ENCODE results near the gene ALOXE3. TPM values are rescaled to one million over a fixed set of nuclear protein-coding genes. Genes with fewer than 3 reads are reported as not detected.

Gene ALOXE3
- total and polyA plus RNA-seq, 2 of the 8 experiments (the other 6 are each of a cell fraction or from before 2014, with no cell fraction given) = 0.26 TPM; not detected in 1

DNA sequence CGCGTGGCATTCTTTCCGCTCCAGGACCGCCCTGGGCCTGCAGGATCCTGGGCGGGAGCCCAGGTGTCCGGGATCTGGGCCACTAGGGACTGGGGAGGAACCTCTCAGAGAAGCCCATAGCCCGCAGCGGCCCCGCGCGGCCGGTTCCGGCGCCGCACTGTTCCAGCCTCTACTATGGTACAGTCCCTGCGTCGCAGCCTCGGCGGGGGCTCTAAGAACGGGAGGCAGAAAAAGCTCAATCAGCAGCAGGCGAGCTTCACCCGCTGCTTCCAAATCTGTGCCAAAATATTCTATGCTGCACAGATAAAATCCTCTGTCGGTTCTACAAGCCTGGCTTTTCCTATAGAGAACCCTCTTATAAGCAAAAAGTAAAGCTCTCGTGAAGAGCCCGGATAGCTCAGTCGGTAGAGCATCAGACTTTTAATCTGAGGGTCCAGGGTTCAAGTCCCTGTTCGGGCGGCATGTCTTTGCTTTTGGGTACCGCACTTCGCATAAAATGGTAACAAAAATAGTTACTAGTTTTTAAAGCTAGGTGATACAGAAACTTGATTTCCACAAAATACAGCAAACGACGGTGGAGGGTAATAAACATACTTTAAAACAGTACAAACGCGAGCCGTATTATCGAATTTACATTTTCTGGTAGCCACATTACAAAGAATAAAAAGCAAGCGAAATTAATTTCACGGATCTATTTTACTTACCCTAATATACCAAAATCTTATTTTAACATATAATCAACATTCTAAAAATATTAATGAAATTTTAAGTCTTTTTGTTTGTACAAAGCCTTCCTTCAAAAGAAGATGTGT lies 661 bp upstream of the ALOXE3 start (continued):
- TF ChIP-seq SIX5 (IDR thresholded peaks at IDR 0.05; ENCODE audit: low read depth, low read length) (no peak), RAD21 (IDR thresholded peaks at IDR 0.05 in 1 of 2, conservative IDR thresholded peaks at IDR 0.05 in 1 of 2; ENCODE audit: low read depth in 2 of 2, low read length in 2 of 2) (peak; percentile 58 to 72), BRCA1 (IDR thresholded peaks at IDR 0.05; ENCODE audit: low read depth, low read length) (no peak), CTBP2 (IDR thresholded peaks at IDR 0.05; ENCODE audit: borderline replicate concordance, insufficient read depth, insufficient read length, low read length) (peak; percentile 70), GTF2F1 (IDR thresholded peaks at IDR 0.05; ENCODE audit: borderline replicate concordance, low read depth, low read length) (no peak), POU5F1 (IDR thresholded peaks at IDR 0.05; ENCODE audit: low read depth, low read length) (0 out of 2 replicates have a peak, but pooled peaks have one; percentile 4), MAFK (IDR thresholded peaks at IDR 0.05; ENCODE audit: low read depth, low read length) (peak; percentile 83; the same call in 1 of the 2 replicates), TBP (IDR thresholded peaks at IDR 0.05; ENCODE audit: low read depth, low read length) (peak; percentile 100), TEAD4 (IDR thresholded peaks at IDR 0.05; ENCODE audit: low read depth, low read length) (peak; percentile 44; the same call in 1 of the 2 replicates), PHF8 (conservative IDR thresholded peaks at IDR 0.05; ENCODE audit: low read depth, low read length) (no peak; the same call in 1 of the 2 replicates), NRF1 (IDR thresholded peaks at IDR 0.05; ENCODE audit: low read depth, low read length) (peak; percentile 25; the same call in 1 of the 2 replicates), ASH2L (IDR thresholded peaks at IDR 0.05; ENCODE audit: low read length) (peak; percentile 99), POLR2AphosphoS5 (IDR thresholded peaks at IDR 0.05; ENCODE audit: low read depth, low read length) (no peak), CEBPB (IDR thresholded peaks at IDR 0.05; ENCODE audit: low read depth, low read length) (peak; percentile 72; the same call in 1 of the 2 replicates), RBBP5 (IDR thresholded peaks at IDR 0.05; ENCODE audit: borderline replicate concordance, low read depth, low read length) (peak; percentile 84; the same call in 1 of the 2 replicates)

All from H1 (cell line).